HG02938 (cell line): ENCODE data around the gene GKAP1.
"Not testable (repeated sequence)": the region's sequence is repeated elsewhere in the genome, so short reads cannot be mapped to it uniquely, and the experiment has no call there.

Source experiments
- ATAC-seq: cut with Tn5 transposase; IDR thresholded peaks from one replicate; pipeline ENCODE4 v1.9.1; 2021; ENCODE audit warnings: mild to moderate bottlenecking, moderate library complexity; ENCODE audit not compliant: unreplicated experiment

The GKAP1 gene

GRCh38 chr9:83817356-83818278 is at the start of gene GKAP1:
GKAP1 (minus strand) TSS chr9:83817769; CDS start chr9:83806517, 11,252 bp downstream.
- peak; percentile 74 for ATAC-seq

- not testable (repeated sequence) for ATAC-seq
Observed at GRCh38 chr9:83849895-83850294, 32.3 kb upstream of the GKAP1 start.

- ATAC-seq, result not testable (repeated sequence)
Observed at GRCh38 chr9:83837070-83837643, 19.6 kb upstream of the GKAP1 start.

- not testable (repeated sequence) for ATAC-seq
Observed at GRCh38 chr9:83830426-83831071, 13.0 kb upstream of the GKAP1 start.

- not testable (repeated sequence) for ATAC-seq
Observed at GRCh38 chr9:83824986-83825623, 7.5 kb upstream of the GKAP1 start.

GRCh38 chr9:83817011-83817355 is 586 bp downstream of the GKAP1 start:
- ATAC-seq, result not testable (repeated sequence)

GRCh38 chr9:83815120-83815519 is 2.4 kb downstream of the GKAP1 start:
- not testable (repeated sequence) for ATAC-seq

GRCh38 chr9:83809213-83809612 is 8.4 kb downstream of the GKAP1 start:
- not testable (repeated sequence) for ATAC-seq

- ATAC-seq, result not testable (repeated sequence)
Observed at GRCh38 chr9:83804454-83804853, 13.1 kb downstream of the GKAP1 start.

- not testable (repeated sequence) for ATAC-seq
Observed at GRCh38 chr9:83803941-83804340, 13.6 kb downstream of the GKAP1 start.

- no peak for ATAC-seq
Observed at GRCh38 chr9:83800236-83801033, 17.1 kb downstream of the GKAP1 start.

- ATAC-seq, result no peak
Observed at GRCh38 chr9:83794051-83794450, 23.5 kb downstream of the GKAP1 start.

GRCh38 chr9:83792746-83793145 is 24.8 kb downstream of the GKAP1 start:
- no peak for ATAC-seq

GRCh38 chr9:83778164-83778563 is 39.4 kb downstream of the GKAP1 start:
- ATAC-seq, result no peak

- ATAC-seq, result no peak
Observed at GRCh38 chr9:83775932-83776331, 41.6 kb downstream of the GKAP1 start.

- no peak for ATAC-seq
Observed at GRCh38 chr9:83772860-83773259, 44.7 kb downstream of the GKAP1 start.

- ATAC-seq, result no peak
Observed at GRCh38 chr9:83765376-83765775, 52.2 kb downstream of the GKAP1 start.

GRCh38 chr9:83754383-83754977 is 63.1 kb downstream of the GKAP1 start:
- ATAC-seq, result no peak

GRCh38 chr9:83749706-83750105 is 67.9 kb downstream of the GKAP1 start:
- no peak for ATAC-seq

GRCh38 chr9:83744206-83744605 is 73.4 kb downstream of the GKAP1 start:
- ATAC-seq, result no peak
